HCT116 (cell line): Measurements from ENCODE around the gene PLCXD1. TPM values are rescaled to one million over a fixed set of nuclear protein-coding genes. Genes with fewer than 3 reads are reported as not detected.

ENCODE experiments used
- ATAC-seq: fragments of 200-7000 bp; cut with Tn5 transposase; 2 replicates; pipeline ENCODE4 v1.9.1; 2020; ENCODE audit warnings: mild to moderate bottlenecking, moderate library complexity
- BruUV-seq: library from RNA; stranded (reverse); fragments of 400-500 nt; replicated peaks from 2 replicates; lab custom pipeline; 2021; lab: Mats Ljungman, UMichigan
- CTCF ChIA-PET: fragments of 300-600 bp; sonication (Branson Sonifier 250); formaldehyde crosslinking; loops from one replicate; lab custom pipeline; 2021; ENCODE audit warnings: antibody characterized with exemption; lab: Charles Lee
- POLR2A ChIA-PET: fragments of 300-600, 350-600 bp; sonication (Branson Sonifier 250); formaldehyde crosslinking; loops from one replicate; lab custom pipeline; 2021; ENCODE audit warnings: antibody characterized with exemption; lab: Charles Lee
- RAD21 ChIA-PET, 2 experiments: fragments of 300-600 bp; sonication (Branson Sonifier 250); formaldehyde crosslinking; loops; one replicate each; lab custom pipeline; 2023; ENCODE audit warnings: low total read pairs in 2 of 2; ENCODE audit not compliant: uncharacterized antibody in 2 of 2, unreplicated experiment in 2 of 2, low non-redundant PET in 1 of 2; lab: Charles Lee
- DNase-seq: peaks from one replicate; pipeline ENCODE4 v3.0.0-alpha.2; 2010; ENCODE audit warnings: low read depth, low spot score
- H2AFZ ChIP-seq: fragments of 200-600 bp; shearing (Covaris generic), sonication (generic); 2 replicates; pipeline ENCODE4 v1.6.1; 2017; ENCODE audit warnings: low read depth, mixed run types, mixed read lengths, antibody characterized with exemption, low read length; ENCODE audit not compliant: poor library complexity, severe bottlenecking
- H3K27ac ChIP-seq: 2 replicates; pipeline ENCODE4 v1.5.1; 2012; ENCODE audit warnings: low read depth, low read length
- H3K27me3 ChIP-seq: fragments of 200-600 bp; sonication (generic); 2 replicates; pipeline ENCODE4 v1.6.1; 2016; ENCODE audit warnings: mixed run types, low read length, mixed read lengths; ENCODE audit not compliant: insufficient read depth
- H3K36me3 ChIP-seq, 2 experiments: fragments of 200-500 bp in 1 of 2; fragments of 200-600 bp in 1 of 2; sonication (Bioruptor generic) in 1 of 2; sonication (generic) in 1 of 2; 2 replicates each; pipeline versions ENCODE4 v1.5.1 to v1.6.1; 2014 to 2016; ENCODE audit warnings: low read length in 2 of 2, inconsistent platforms in 1 of 2, mixed read lengths in 1 of 2, mixed run types in 1 of 2; ENCODE audit not compliant: insufficient read depth in 2 of 2, control insufficient read depth in 1 of 2
- H3K4me1 ChIP-seq, 2 experiments: fragments of 200-600 bp in 1 of 2; sonication (generic) in 1 of 2; 2 replicates each; pipeline versions ENCODE4 v1.5.1 to v1.6.1; 2012 to 2017; ENCODE audit warnings: low read length in 2 of 2, inconsistent platforms in 1 of 2, mild to moderate bottlenecking in 1 of 2, mixed read lengths in 1 of 2, mixed run types in 1 of 2, moderate library complexity in 1 of 2; ENCODE audit not compliant: insufficient read depth in 2 of 2, control insufficient read depth in 1 of 2
- H3K4me2 ChIP-seq: fragments of 200-600 bp; sonication (generic); 2 replicates; pipeline ENCODE4 v1.6.1; 2017; ENCODE audit warnings: mixed run types, low read length, mixed read lengths
- H3K4me3 ChIP-seq, 2 experiments: fragments of 200-600 bp in 1 of 2; sonication (generic) in 1 of 2; replicated peaks in 1 of 2; 2 replicates each; pipeline ENCODE4 v1.5.1; 2011 to 2016; ENCODE audit warnings: low read length in 2 of 2, control low read depth in 1 of 2, low read depth in 1 of 2, mild to moderate bottlenecking in 1 of 2, mixed read lengths in 1 of 2, mixed run types in 1 of 2
- H3K79me2 ChIP-seq: fragments of 200-600 bp; sonication (generic); 2 replicates; pipeline ENCODE4 v1.6.1; 2017; ENCODE audit warnings: mild to moderate bottlenecking, mixed run types, low read length, moderate library complexity, mixed read lengths; ENCODE audit not compliant: insufficient read depth
- H3K9ac ChIP-seq: fragments of 200-600 bp; sonication (generic); 2 replicates; pipeline ENCODE4 v1.6.1; 2016; ENCODE audit warnings: low read length, mixed read lengths
- H3K9me2 ChIP-seq: fragments of 200-600 bp; sonication (generic), shearing (Covaris generic); 2 replicates; pipeline ENCODE4 v1.6.1; 2017; ENCODE audit warnings: mixed run types, mild to moderate bottlenecking, moderate library complexity; ENCODE audit not compliant: insufficient read depth
- H3K9me3 ChIP-seq, 2 experiments: fragments of 200-500 bp in 1 of 2; fragments of 200-600 bp in 1 of 2; sonication (Bioruptor generic) in 1 of 2; sonication (generic) in 1 of 2; 2 replicates each; pipeline ENCODE4 v1.6.1; 2014 to 2017; ENCODE audit warnings: low read length in 2 of 2, mixed read lengths in 2 of 2, inconsistent platforms in 1 of 2, low read depth in 1 of 2, mild to moderate bottlenecking in 1 of 2, mixed run types in 1 of 2, moderate library complexity in 1 of 2; ENCODE audit not compliant: control insufficient read depth in 1 of 2, insufficient read depth in 1 of 2
- H4K20me1 ChIP-seq: fragments of 200-600 bp; sonication (generic), shearing (Covaris generic); 2 replicates; pipeline ENCODE4 v1.6.1; 2017; ENCODE audit warnings: mixed run types, mild to moderate bottlenecking, moderate library complexity; ENCODE audit not compliant: insufficient read depth
- POLR2AphosphoS5 ChIP-seq: IDR thresholded peaks from 2 replicates; pipeline ENCODE4 v1.6.1; 2011; ENCODE audit warnings: mild to moderate bottlenecking, low read depth, low read length, moderate library complexity
- SRF ChIP-seq: IDR thresholded peaks from 2 replicates; pipeline ENCODE4 v1.6.1; 2012; ENCODE audit warnings: low read depth
- TCF7L2 ChIP-seq: IDR thresholded peaks from 2 replicates; pipeline ENCODE4 v1.7.0; 2011; ENCODE audit warnings: borderline replicate concordance, inconsistent platforms; ENCODE audit not compliant: insufficient read depth, insufficient read length; ENCODE audit errors: extremely low read depth
- YY1 ChIP-seq: IDR thresholded peaks from 2 replicates; pipeline ENCODE4 v1.6.1; 2011; ENCODE audit warnings: low read length, low read depth, moderate library complexity, mild to moderate bottlenecking; ENCODE audit not compliant: insufficient replicate concordance; ENCODE audit errors: extremely low read depth
- intact Hi-C: fragments of 100-400 bp; cut with micrococcal nuclease; formaldehyde crosslinking; loops from 2 replicates; pipeline ENCODE4 v1.10.0; 2022
- total RNA-seq: library from RNA; stranded (reverse); gene quantifications from one replicate; pipeline ENCODE4 v1.2.1, GENCODE V29; 2021; ENCODE audit not compliant: unreplicated experiment
- TF ChIP-seq, protein P1 (sequence below): IDR thresholded peaks from 2 replicates; pipeline ENCODE4 v1.6.1; 2012
- TF ChIP-seq, protein P2 (sequence below): IDR thresholded peaks from 2 replicates; pipeline ENCODE4 v1.6.1; 2012; ENCODE audit warnings: low read depth

Gene PLCXD1
- total RNA-seq, 1 experiment from 2014 or later: 26.3 TPM

DNA sequence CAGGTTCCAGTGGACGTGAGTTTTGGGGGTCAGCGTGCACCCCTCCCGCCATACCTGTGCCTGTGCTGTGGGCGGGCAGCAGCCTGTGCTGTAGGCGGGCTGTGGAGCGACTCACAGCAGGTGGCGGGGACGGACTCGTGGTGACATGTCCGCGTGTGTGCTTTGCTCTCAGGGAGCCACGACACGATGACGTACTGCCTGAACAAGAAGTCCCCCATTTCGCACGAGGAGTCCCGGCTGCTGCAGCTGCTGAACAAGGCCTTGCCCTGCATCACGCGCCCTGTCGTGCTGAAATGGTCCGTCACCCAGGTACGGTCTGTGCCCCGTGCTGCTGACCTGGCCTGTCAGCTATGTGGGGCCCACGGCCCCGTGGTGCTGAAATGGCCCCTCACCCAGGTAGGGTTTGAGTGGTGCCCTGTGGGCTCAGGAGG, 7.4 kb downstream of the PLCXD1 start (continued):
- TF ChIP-seq TCF7L2 (no peak), SRF (no peak)

DNA sequence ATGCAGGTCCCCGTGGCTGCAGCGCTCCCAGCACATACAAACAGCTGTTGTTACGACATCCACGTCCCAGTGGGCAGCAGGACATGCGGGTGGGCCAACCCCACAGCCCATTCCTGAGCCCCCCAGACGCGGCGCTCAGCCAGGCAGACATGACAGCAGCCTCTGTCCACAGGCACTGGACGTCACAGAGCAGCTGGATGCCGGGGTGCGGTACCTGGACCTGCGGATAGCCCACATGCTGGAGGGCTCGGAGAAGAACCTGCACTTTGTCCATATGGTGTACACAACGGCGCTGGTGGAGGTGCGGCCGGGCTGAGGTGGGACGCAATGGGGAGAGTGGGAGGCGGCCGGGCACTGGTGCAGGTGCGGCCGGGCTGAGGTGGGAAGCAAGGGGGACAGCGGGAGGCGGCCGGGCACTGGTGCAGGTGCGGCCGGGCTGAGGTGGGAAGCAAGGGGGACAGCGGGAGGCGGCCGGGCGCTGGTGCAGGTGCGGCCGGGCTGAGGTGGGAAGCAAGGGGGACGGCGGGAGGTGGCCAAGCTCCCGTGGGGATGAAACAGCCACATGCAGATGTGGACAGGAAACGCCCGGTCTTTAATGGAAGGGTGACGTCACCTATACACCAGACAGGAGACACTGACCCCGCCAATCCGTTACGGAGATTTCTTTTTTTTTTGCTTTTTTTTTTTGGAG, 9.4 kb downstream of the PLCXD1 start:
- BruUV-seq: no TSS peak
- intact Hi-C loops: no loop called here
- H3K9me2 ChIP-seq: no peaks in the 10 kb centered on the region
- ChIA-PET CTCF (no interaction called here), RAD21 (no interaction called here), POLR2A (no interaction called here)
- H3K27me3 ChIP-seq: no peaks in the 10 kb centered on the region
- no peak overlapping the region for H3K4me2 ChIP-seq
- peaks cover 0 to 6% of the 10 kb centered on the region in 2 experiments; a peak in 2 of 4 replicates for H3K36me3 ChIP-seq
- DNase-seq (no peak), ATAC-seq (no peak)
- H3K27ac ChIP-seq: no peak overlapping the region
- H3K4me3 ChIP-seq: no peak overlapping the region
- H3K9ac ChIP-seq: no peak overlapping the region
- no peaks in the 10 kb centered on the region for H4K20me1 ChIP-seq
- TF ChIP-seq POLR2AphosphoS5 (no peak), YY1 (no peak)
- TF ChIP-seq, protein P1, sequence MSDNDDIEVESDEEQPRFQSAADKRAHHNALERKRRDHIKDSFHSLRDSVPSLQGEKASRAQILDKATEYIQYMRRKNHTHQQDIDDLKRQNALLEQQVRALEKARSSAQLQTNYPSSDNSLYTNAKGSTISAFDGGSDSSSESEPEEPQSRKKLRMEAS: no peak
- TF ChIP-seq, protein P2, sequence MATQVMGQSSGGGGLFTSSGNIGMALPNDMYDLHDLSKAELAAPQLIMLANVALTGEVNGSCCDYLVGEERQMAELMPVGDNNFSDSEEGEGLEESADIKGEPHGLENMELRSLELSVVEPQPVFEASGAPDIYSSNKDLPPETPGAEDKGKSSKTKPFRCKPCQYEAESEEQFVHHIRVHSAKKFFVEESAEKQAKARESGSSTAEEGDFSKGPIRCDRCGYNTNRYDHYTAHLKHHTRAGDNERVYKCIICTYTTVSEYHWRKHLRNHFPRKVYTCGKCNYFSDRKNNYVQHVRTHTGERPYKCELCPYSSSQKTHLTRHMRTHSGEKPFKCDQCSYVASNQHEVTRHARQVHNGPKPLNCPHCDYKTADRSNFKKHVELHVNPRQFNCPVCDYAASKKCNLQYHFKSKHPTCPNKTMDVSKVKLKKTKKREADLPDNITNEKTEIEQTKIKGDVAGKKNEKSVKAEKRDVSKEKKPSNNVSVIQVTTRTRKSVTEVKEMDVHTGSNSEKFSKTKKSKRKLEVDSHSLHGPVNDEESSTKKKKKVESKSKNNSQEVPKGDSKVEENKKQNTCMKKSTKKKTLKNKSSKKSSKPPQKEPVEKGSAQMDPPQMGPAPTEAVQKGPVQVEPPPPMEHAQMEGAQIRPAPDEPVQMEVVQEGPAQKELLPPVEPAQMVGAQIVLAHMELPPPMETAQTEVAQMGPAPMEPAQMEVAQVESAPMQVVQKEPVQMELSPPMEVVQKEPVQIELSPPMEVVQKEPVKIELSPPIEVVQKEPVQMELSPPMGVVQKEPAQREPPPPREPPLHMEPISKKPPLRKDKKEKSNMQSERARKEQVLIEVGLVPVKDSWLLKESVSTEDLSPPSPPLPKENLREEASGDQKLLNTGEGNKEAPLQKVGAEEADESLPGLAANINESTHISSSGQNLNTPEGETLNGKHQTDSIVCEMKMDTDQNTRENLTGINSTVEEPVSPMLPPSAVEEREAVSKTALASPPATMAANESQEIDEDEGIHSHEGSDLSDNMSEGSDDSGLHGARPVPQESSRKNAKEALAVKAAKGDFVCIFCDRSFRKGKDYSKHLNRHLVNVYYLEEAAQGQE: no peak
- no peak overlapping the region for H2AFZ ChIP-seq
- no peaks in the 10 kb centered on the region for H3K9me3 ChIP-seq
- no peaks in the 10 kb centered on the region for H3K79me2 ChIP-seq
- H3K4me1 ChIP-seq: no peaks in the 10 kb centered on the region
